Smooth muscle cell (in vitro differentiated cells): ENCODE results near the gene EZR. TPM values are rescaled to one million over a fixed set of nuclear protein-coding genes. Genes with fewer than 3 reads are reported as not detected.
A peak's percentile ranks its signal among the peaks of the same experiment; 100 is the strongest.

Source experiments
- DNase-seq: peaks from one replicate; lab custom pipeline; 2025; ENCODE audit not compliant: unreplicated experiment; lab: John Stamatoyannopoulos, UW
- H2AFZ ChIP-seq: fragments of 200-600 bp; sonication (generic); 2 replicates; pipeline ENCODE4 v1.6.0; 2016; ENCODE audit warnings: antibody characterized with exemption, low read depth, mild to moderate bottlenecking
- H3F3A ChIP-seq: fragments of 200-600 bp; sonication (generic); 2 replicates; pipeline ENCODE4 v1.6.0; 2017; ENCODE audit warnings: antibody characterized with exemption, low read depth
- H3K27ac ChIP-seq: fragments of 200-600 bp; sonication (generic); 2 replicates; pipeline ENCODE4 v1.5.1; 2016; ENCODE audit warnings: low read depth, mild to moderate bottlenecking
- H3K27me3 ChIP-seq: fragments of 200-600 bp; sonication (generic); 2 replicates; pipeline ENCODE4 v1.6.1; 2016; ENCODE audit warnings: low read depth, mild to moderate bottlenecking
- H3K36me3 ChIP-seq: fragments of 200-600 bp; sonication (generic); 2 replicates; pipeline ENCODE4 v1.5.1; 2016; ENCODE audit warnings: low read depth
- H3K4me1 ChIP-seq: fragments of 200-600 bp; sonication (generic); 2 replicates; pipeline ENCODE4 v1.5.1; 2016; ENCODE audit warnings: low read depth
- H3K4me2 ChIP-seq: fragments of 200-600 bp; sonication (generic); 2 replicates; pipeline ENCODE4 v1.6.0; 2016; ENCODE audit warnings: mild to moderate bottlenecking
- H3K4me3 ChIP-seq: fragments of 200-600 bp; sonication (generic); 2 replicates; pipeline ENCODE4 v1.5.1; 2016; ENCODE audit warnings: mild to moderate bottlenecking
- H3K79me2 ChIP-seq: fragments of 200-600 bp; sonication (generic); 2 replicates; pipeline ENCODE4 v1.6.0; 2016; ENCODE audit warnings: low read depth, mild to moderate bottlenecking
- H3K9ac ChIP-seq: fragments of 200-600 bp; sonication (generic); 2 replicates; pipeline ENCODE4 v1.6.0; 2016; ENCODE audit warnings: low read depth
- H3K9me3 ChIP-seq: fragments of 200-600 bp; sonication (generic); replicated peaks from 2 replicates; pipeline ENCODE4 v1.5.1; 2016; ENCODE audit warnings: low read depth
- H4K20me1 ChIP-seq: fragments of 200-600 bp; sonication (generic); 2 replicates; pipeline ENCODE4 v1.6.0; 2016; ENCODE audit warnings: low read depth
- CTCF ChIP-seq: fragments of 200-600 bp; sonication (generic); IDR thresholded peaks from 2 replicates; pipeline ENCODE4 v1.5.1; 2017; ENCODE audit warnings: borderline replicate concordance, mild to moderate bottlenecking, antibody characterized with exemption; ENCODE audit not compliant: insufficient read depth, poor library complexity, severe bottlenecking
- WGBS: methylation state at CpG from one replicate; pipeline ENCODE4 v1.1.7; 2016; ENCODE audit warnings: low lambda C conversion rate; 5-methylcytosine and 5-hydroxymethylcytosine counted together
- polyA plus RNA-seq: library from polyadenylated mRNA; unstranded; fragments of >200 nt; fragmentation: Nextera tagmentation; extraction: Ambion mirVana; gene quantifications from 2 replicates; pipeline ENCODE4 v1.2.1, GENCODE V29; 2016
- total RNA-seq: library from RNA; depleted of rRNA; stranded (reverse); fragments of >200 nt; gene quantifications from 2 replicates; pipeline ENCODE4 v1.2.3, GENCODE V29; 2014

Gene EZR
- total and polyA plus RNA-seq, 2 experiments from 2014 or later = 55.0 to 113 TPM

- Histone ChIP-seq H3K27ac (peak overlapping the region; percentile 72), H2AFZ (peak overlapping the region; percentile 2)
- WGBS = 34% methylated on average over 14 of the region's 14 CpGs
These were observed 18.8 kb upstream of the EZR start for GRCh38 chr6:158837684-158838625.

GRCh38 chr6:158836625-158837311 lies 17.6 kb upstream of the EZR start:
- 94% methylated on average over 11 of the region's 11 CpGs for WGBS
- Histone ChIP-seq H3K27ac (no peak overlapping the region), H3K4me1 (no peaks in the 10 kb centered on the region)

More at GRCh38 chr6:158837684-158838625, 18.8 kb upstream of the EZR start:
- Histone ChIP-seq H3K9ac (peak overlapping the region; percentile 39), H3K36me3 (no peaks in the 10 kb centered on the region), H3K4me2 (peak overlapping the region; percentile 26), H3K4me3 (no peak overlapping the region), H4K20me1 (no peaks in the 10 kb centered on the region), H3K79me2 (no peaks in the 10 kb centered on the region), H3F3A (no peaks in the 10 kb centered on the region), H3K27me3 (no peaks in the 10 kb centered on the region), H3K9me3 (no peaks in the 10 kb centered on the region), H3K4me1 (no peaks in the 10 kb centered on the region)
- DNase-seq = no peak
- TF ChIP-seq CTCF = no peak

GRCh38 chr6:158835616-158836221 lies 16.6 kb upstream of the EZR start:
- no peak overlapping the region for H3K9ac ChIP-seq
- H3K27ac ChIP-seq = peak overlapping the region; percentile 2
- no peaks in the 10 kb centered on the region for H4K20me1 ChIP-seq
- no peaks in the 10 kb centered on the region for H3K36me3 ChIP-seq
- H3F3A ChIP-seq = no peaks in the 10 kb centered on the region
- no peaks in the 10 kb centered on the region for H3K4me1 ChIP-seq
- H3K4me3 ChIP-seq = peak overlapping the region; percentile 20
- H3K79me2 ChIP-seq = no peaks in the 10 kb centered on the region
- peak overlapping the region; percentile 66 for H3K4me2 ChIP-seq
- no peaks in the 10 kb centered on the region for H3K9me3 ChIP-seq
- no peak for DNase-seq
- no peaks in the 10 kb centered on the region for H3K27me3 ChIP-seq
- TF ChIP-seq CTCF = no peak
- H2AFZ ChIP-seq = peak overlapping the region; percentile 88
- 51% methylated on average over 17 of the region's 19 CpGs for WGBS

More at GRCh38 chr6:158836625-158837311, 17.6 kb upstream of the EZR start:
- H3K4me3 ChIP-seq = no peak overlapping the region
- no peak overlapping the region for H2AFZ ChIP-seq
- DNase-seq = no peak
- no peaks in the 10 kb centered on the region for H3K79me2 ChIP-seq
- no peak overlapping the region for H3K4me2 ChIP-seq
- no peak overlapping the region for H3K9ac ChIP-seq
- no peak for TF ChIP-seq CTCF
- no peaks in the 10 kb centered on the region for H3K36me3 ChIP-seq
- H3K9me3 ChIP-seq = no peaks in the 10 kb centered on the region
- no peaks in the 10 kb centered on the region for H3F3A ChIP-seq
- no peaks in the 10 kb centered on the region for H4K20me1 ChIP-seq
- no peaks in the 10 kb centered on the region for H3K27me3 ChIP-seq
